ENCODE data around the gene ARHGEF17. TPM values are rescaled to one million over a fixed set of nuclear protein-coding genes. Genes with fewer than 3 reads are reported as not detected.
A peak's percentile ranks its signal among the peaks of the same experiment; 100 is the strongest.

Gene ARHGEF17
- total RNA-seq, 2 donors from 2014 or later: 0.06 to 0.42 TPM

GRCh38 chr11:73283276-73284000, 24.6 kb upstream of the ARHGEF17 start:
- peak overlapping the region; percentile 3 for H3K27ac Mint-ChIP-seq
- no peak for ATAC-seq (replicated peaks)

GRCh38 chr11:73284106-73284505, 24.0 kb upstream of the ARHGEF17 start:
- no peaks in the 10 kb centered on the region for H3K27me3 Mint-ChIP-seq
- peaks cover 4% of the 10 kb centered on the region for H3K4me1 Mint-ChIP-seq
- ATAC-seq (replicated peaks): no peak
- H3K27ac Mint-ChIP-seq: no peak overlapping the region
- no peaks in the 10 kb centered on the region for H3K9me3 Mint-ChIP-seq
- no peak overlapping the region for H3K4me3 Mint-ChIP-seq
- no peaks in the 10 kb centered on the region for H3K36me3 Mint-ChIP-seq (ENCODE audit: low read depth)

More at GRCh38 chr11:73283276-73284000, 24.6 kb upstream of the ARHGEF17 start:
- no peak overlapping the region for H3K4me3 Mint-ChIP-seq
- no peaks in the 10 kb centered on the region for H3K27me3 Mint-ChIP-seq
- no peaks in the 10 kb centered on the region for H3K4me1 Mint-ChIP-seq
- no peaks in the 10 kb centered on the region for H3K9me3 Mint-ChIP-seq
- H3K36me3 Mint-ChIP-seq (ENCODE audit: low read depth): no peaks in the 10 kb centered on the region

- H3K4me1 Mint-ChIP-seq: peaks cover 7% of the 10 kb centered on the region
- no peaks in the 10 kb centered on the region for H3K27me3 Mint-ChIP-seq
- H3K9me3 Mint-ChIP-seq: no peaks in the 10 kb centered on the region
Measured at GRCh38 chr11:73285721-73286120, 22.4 kb upstream of the ARHGEF17 start.

GRCh38 chr11:73286240-73286810, 21.8 kb upstream of the ARHGEF17 start:
- Mint-ChIP-seq H3K4me3 (no peak overlapping the region), H3K4me1 (peaks cover 7% of the 10 kb centered on the region), H3K27ac (no peak overlapping the region), H3K9me3 (no peaks in the 10 kb centered on the region), H3K36me3 (ENCODE audit: low read depth) (no peaks in the 10 kb centered on the region), H3K27me3 (no peaks in the 10 kb centered on the region)
- ATAC-seq (replicated peaks): no peak

More at GRCh38 chr11:73285721-73286120, 22.4 kb upstream of the ARHGEF17 start:
- no peak for ATAC-seq (replicated peaks)
- Mint-ChIP-seq H3K27ac (no peak overlapping the region), H3K36me3 (ENCODE audit: low read depth) (no peaks in the 10 kb centered on the region), H3K4me3 (no peak overlapping the region)

- Mint-ChIP-seq H3K27ac (peak overlapping the region; percentile 83), H3K4me1 (peaks cover 7% of the 10 kb centered on the region), H3K27me3 (no peaks in the 10 kb centered on the region), H3K4me3 (no peak overlapping the region), H3K36me3 (ENCODE audit: low read depth) (no peaks in the 10 kb centered on the region), H3K9me3 (no peaks in the 10 kb centered on the region)
- ATAC-seq (replicated peaks): no peak
Measured at GRCh38 chr11:73287400-73288101, 20.5 kb upstream of the ARHGEF17 start.

- no peaks in the 10 kb centered on the region for H3K27me3 Mint-ChIP-seq
- H3K4me1 Mint-ChIP-seq: peaks cover 7% of the 10 kb centered on the region
- no peaks in the 10 kb centered on the region for H3K36me3 Mint-ChIP-seq (ENCODE audit: low read depth)
- H3K9me3 Mint-ChIP-seq: no peaks in the 10 kb centered on the region
- H3K27ac Mint-ChIP-seq: peak overlapping the region; percentile 83
- ATAC-seq (replicated peaks): peak; percentile 25
- H3K4me3 Mint-ChIP-seq: no peak overlapping the region
Measured at GRCh38 chr11:73288192-73288872, 19.7 kb upstream of the ARHGEF17 start.

- peak; percentile 80 for ATAC-seq (replicated peaks)
- Mint-ChIP-seq H3K27me3 (no peaks in the 10 kb centered on the region), H3K4me1 (peaks cover 7% of the 10 kb centered on the region), H3K9me3 (no peaks in the 10 kb centered on the region), H3K27ac (peak overlapping the region; percentile 83), H3K36me3 (ENCODE audit: low read depth) (no peaks in the 10 kb centered on the region), H3K4me3 (peak overlapping the region; percentile 69)
Measured at GRCh38 chr11:73288873-73289707, 19.0 kb upstream of the ARHGEF17 start.

- Mint-ChIP-seq H3K27ac (no peak overlapping the region), H3K36me3 (ENCODE audit: low read depth) (no peaks in the 10 kb centered on the region), H3K9me3 (no peaks in the 10 kb centered on the region), H3K4me3 (no peak overlapping the region), H3K4me1 (peaks cover 7% of the 10 kb centered on the region), H3K27me3 (no peaks in the 10 kb centered on the region)
- no peak for ATAC-seq (replicated peaks)
Measured at GRCh38 chr11:73290536-73290935, 17.5 kb upstream of the ARHGEF17 start.

GRCh38 chr11:73291196-73291595, 16.9 kb upstream of the ARHGEF17 start:
- no peak overlapping the region for H3K4me3 Mint-ChIP-seq

GRCh38 chr11:73291781-73292524, 16.1 kb upstream of the ARHGEF17 start:
- H3K4me3 Mint-ChIP-seq: no peak overlapping the region
- peaks cover 7% of the 10 kb centered on the region for H3K4me1 Mint-ChIP-seq
- ATAC-seq (replicated peaks): no peak
- H3K9me3 Mint-ChIP-seq: no peaks in the 10 kb centered on the region
- no peaks in the 10 kb centered on the region for H3K27me3 Mint-ChIP-seq
- no peak overlapping the region for H3K27ac Mint-ChIP-seq
- H3K36me3 Mint-ChIP-seq (ENCODE audit: low read depth): no peaks in the 10 kb centered on the region

More at GRCh38 chr11:73291196-73291595, 16.9 kb upstream of the ARHGEF17 start:
- ATAC-seq (replicated peaks): no peak
- Mint-ChIP-seq H3K27me3 (no peaks in the 10 kb centered on the region), H3K4me1 (peaks cover 7% of the 10 kb centered on the region), H3K27ac (no peak overlapping the region), H3K9me3 (no peaks in the 10 kb centered on the region), H3K36me3 (ENCODE audit: low read depth) (no peaks in the 10 kb centered on the region)

- Mint-ChIP-seq H3K4me1 (peaks cover 7% of the 10 kb centered on the region), H3K9me3 (no peaks in the 10 kb centered on the region)
- ATAC-seq (replicated peaks): no peak
Measured at GRCh38 chr11:73292525-73292894, 15.6 kb upstream of the ARHGEF17 start.

GRCh38 chr11:73293356-73293936, 14.6 kb upstream of the ARHGEF17 start:
- Mint-ChIP-seq H3K9me3 (no peaks in the 10 kb centered on the region), H3K36me3 (ENCODE audit: low read depth) (no peaks in the 10 kb centered on the region), H3K4me3 (no peak overlapping the region), H3K27ac (no peak overlapping the region), H3K4me1 (peaks cover 7% of the 10 kb centered on the region), H3K27me3 (peaks cover 6% of the 10 kb centered on the region)
- ATAC-seq (replicated peaks): no peak

More at GRCh38 chr11:73292525-73292894, 15.6 kb upstream of the ARHGEF17 start:
- Mint-ChIP-seq H3K27me3 (peaks cover under 1% of the 10 kb centered on the region), H3K4me3 (no peak overlapping the region), H3K36me3 (ENCODE audit: low read depth) (no peaks in the 10 kb centered on the region), H3K27ac (no peak overlapping the region)

GRCh38 chr11:73294604-73295003, 13.5 kb upstream of the ARHGEF17 start:
- no peak for ATAC-seq (replicated peaks)
- no peak overlapping the region for H3K27ac Mint-ChIP-seq
- no peaks in the 10 kb centered on the region for H3K4me1 Mint-ChIP-seq
- H3K36me3 Mint-ChIP-seq (ENCODE audit: low read depth): no peaks in the 10 kb centered on the region
- H3K27me3 Mint-ChIP-seq: peaks cover 6% of the 10 kb centered on the region
- no peaks in the 10 kb centered on the region for H3K9me3 Mint-ChIP-seq
- H3K4me3 Mint-ChIP-seq: no peak overlapping the region
